ENCODE measurements around the gene NFKBIA.

The NFKBIA gene

DNA sequence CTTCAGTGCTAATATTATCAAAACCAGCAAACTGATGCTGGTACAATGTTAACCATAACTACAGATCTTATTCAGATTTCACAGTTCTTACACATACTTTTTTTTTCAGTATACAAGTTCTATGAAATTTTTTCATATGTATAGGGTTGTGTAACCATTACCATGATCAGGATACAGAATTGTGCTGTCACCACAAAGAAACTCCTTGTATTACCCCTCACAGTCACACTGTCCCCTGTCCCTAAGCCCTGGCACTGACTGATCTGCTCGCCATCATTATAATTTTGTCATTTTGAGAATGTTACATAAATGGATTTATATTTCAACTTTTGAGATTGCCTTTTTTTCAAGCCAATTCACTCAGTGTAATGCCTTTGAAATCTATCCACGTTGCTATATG is 21.3 kb upstream of the NFKBIA start:
- WGBS (ENCODE audit: insufficient coverage, insufficient read length), result no CpG with 5 or more reads among the region's 2 CpGs
- H3K4me1 ChIP-seq (ENCODE audit: control insufficient read depth, insufficient read depth, low read length), result no peaks in the 10 kb centered on the region
- no peaks in the 10 kb centered on the region for H3K9me3 ChIP-seq (ENCODE audit: control insufficient read depth, insufficient read depth, low read length)
- DNase-seq (ENCODE audit: low read depth, low spot score), result no peak
- no peak overlapping the region for H3K4me3 ChIP-seq (ENCODE audit: low read length)
- no peaks in the 10 kb centered on the region for H3K36me3 ChIP-seq (ENCODE audit: control insufficient read depth, insufficient read depth, low read length)
- H3K27me3 ChIP-seq (ENCODE audit: control insufficient read depth, insufficient read depth, low read length), result no peaks in the 10 kb centered on the region
- no peak overlapping the region for H3K27ac ChIP-seq (ENCODE audit: low read length)

- no peak for DNase-seq (ENCODE audit: low read depth, low spot score)
- no peaks in the 10 kb centered on the region for H3K4me1 ChIP-seq (ENCODE audit: control insufficient read depth, insufficient read depth, low read length)
These were observed 19.1 kb upstream of the NFKBIA start for GRCh38 chr14:35423621-35424020.

DNA sequence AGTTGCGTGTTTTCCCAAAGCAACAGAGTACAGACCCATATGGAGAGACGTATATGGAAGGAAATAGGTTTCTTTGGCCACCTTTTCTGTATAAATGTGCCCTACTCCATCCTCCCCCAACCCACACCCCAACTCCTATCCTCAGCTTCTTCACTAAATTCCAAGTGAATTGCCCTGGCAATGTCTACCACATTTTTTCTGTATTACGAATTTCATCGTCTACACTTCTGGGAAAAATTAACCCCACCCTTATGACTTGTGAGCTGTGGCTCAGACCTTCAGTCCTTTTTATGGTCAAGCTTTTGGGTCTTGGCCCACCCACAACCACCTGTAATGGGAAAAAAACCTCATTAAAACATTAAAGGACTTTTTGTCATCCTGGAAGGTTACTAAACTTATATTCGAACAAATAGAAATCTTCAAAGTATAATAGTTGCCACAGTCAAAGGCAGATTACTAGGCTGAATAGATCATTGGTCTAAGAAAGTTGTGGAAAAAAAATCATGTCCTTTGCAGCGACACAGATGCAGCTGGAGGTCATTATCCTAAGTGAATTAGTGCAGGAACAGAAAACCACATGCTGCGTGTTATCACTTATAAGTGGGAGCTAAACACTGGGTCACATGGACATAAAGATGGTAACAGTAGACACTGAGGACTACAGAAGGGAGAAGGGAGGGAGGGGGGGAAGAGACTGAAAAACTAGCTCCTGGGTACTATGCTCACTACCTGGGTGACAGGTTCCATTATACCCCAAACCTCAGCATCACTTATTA is 15.7 kb upstream of the NFKBIA start:
- Histone ChIP-seq H3K9me3 (ENCODE audit: control insufficient read depth, insufficient read depth, low read length) (no peaks in the 10 kb centered on the region), H3K27me3 (ENCODE audit: control insufficient read depth, insufficient read depth, low read length) (no peaks in the 10 kb centered on the region), H3K36me3 (ENCODE audit: control insufficient read depth, insufficient read depth, low read length) (no peaks in the 10 kb centered on the region), H3K4me1 (ENCODE audit: control insufficient read depth, insufficient read depth, low read length) (no peaks in the 10 kb centered on the region), H3K4me3 (ENCODE audit: low read length) (no peak overlapping the region), H3K27ac (ENCODE audit: low read length) (no peak overlapping the region)
- no peak for DNase-seq (ENCODE audit: low read depth, low spot score)
- WGBS (ENCODE audit: insufficient coverage, insufficient read length), result no CpG with 5 or more reads among the region's 7 CpGs

More at GRCh38 chr14:35423621-35424020, 19.1 kb upstream of the NFKBIA start:
- H3K9me3 ChIP-seq (ENCODE audit: control insufficient read depth, insufficient read depth, low read length), result no peaks in the 10 kb centered on the region
- H3K4me3 ChIP-seq (ENCODE audit: low read length), result no peak overlapping the region
- no peaks in the 10 kb centered on the region for H3K27me3 ChIP-seq (ENCODE audit: control insufficient read depth, insufficient read depth, low read length)
- no peak overlapping the region for H3K27ac ChIP-seq (ENCODE audit: low read length)
- H3K36me3 ChIP-seq (ENCODE audit: control insufficient read depth, insufficient read depth, low read length), result no peaks in the 10 kb centered on the region

GRCh38 chr14:35419429-35419841 is 14.9 kb upstream of the NFKBIA start:
- DNase-seq (ENCODE audit: low read depth, low spot score), result no peak
- no peaks in the 10 kb centered on the region for H3K36me3 ChIP-seq (ENCODE audit: control insufficient read depth, insufficient read depth, low read length)
- H3K4me1 ChIP-seq (ENCODE audit: control insufficient read depth, insufficient read depth, low read length), result no peaks in the 10 kb centered on the region
- H3K4me3 ChIP-seq (ENCODE audit: low read length), result no peak overlapping the region
- WGBS (ENCODE audit: insufficient coverage, insufficient read length), result no CpG with 5 or more reads among the region's 7 CpGs
- H3K9me3 ChIP-seq (ENCODE audit: control insufficient read depth, insufficient read depth, low read length), result no peaks in the 10 kb centered on the region
- H3K27ac ChIP-seq (ENCODE audit: low read length), result no peak overlapping the region
- no peaks in the 10 kb centered on the region for H3K27me3 ChIP-seq (ENCODE audit: control insufficient read depth, insufficient read depth, low read length)

DNA sequence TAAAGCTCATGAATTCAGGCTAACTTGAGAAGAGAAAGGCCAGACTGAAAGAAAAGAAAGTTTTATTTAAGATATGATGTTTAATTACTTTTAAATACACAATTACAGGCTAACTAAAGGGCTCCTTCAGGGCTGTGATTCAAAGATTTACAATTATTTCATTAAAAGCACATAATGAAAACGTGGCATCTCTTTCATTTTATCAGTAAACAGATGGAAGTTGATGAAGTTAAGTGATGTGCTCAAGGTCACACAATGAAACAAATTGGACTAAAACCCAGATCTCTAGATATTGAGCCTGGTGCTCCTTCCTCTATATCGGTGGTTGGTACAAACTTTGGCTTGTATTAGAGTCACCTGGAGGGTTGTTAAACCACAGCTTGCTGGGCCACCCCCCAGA is 13.5 kb upstream of the NFKBIA start:
- WGBS (ENCODE audit: insufficient coverage, insufficient read length), result no CpG with 5 or more reads among the region's 2 CpGs
- no peak for DNase-seq (ENCODE audit: low read depth, low spot score)
- H3K4me3 ChIP-seq (ENCODE audit: low read length), result no peak overlapping the region
- no peaks in the 10 kb centered on the region for H3K27me3 ChIP-seq (ENCODE audit: control insufficient read depth, insufficient read depth, low read length)
- no peaks in the 10 kb centered on the region for H3K36me3 ChIP-seq (ENCODE audit: control insufficient read depth, insufficient read depth, low read length)
- H3K27ac ChIP-seq (ENCODE audit: low read length), result no peak overlapping the region
- no peaks in the 10 kb centered on the region for H3K9me3 ChIP-seq (ENCODE audit: control insufficient read depth, insufficient read depth, low read length)
- H3K4me1 ChIP-seq (ENCODE audit: control insufficient read depth, insufficient read depth, low read length), result no peaks in the 10 kb centered on the region

- Histone ChIP-seq H3K36me3 (ENCODE audit: control insufficient read depth, insufficient read depth, low read length) (no peaks in the 10 kb centered on the region), H3K9me3 (ENCODE audit: control insufficient read depth, insufficient read depth, low read length) (no peaks in the 10 kb centered on the region), H3K4me3 (ENCODE audit: low read length) (no peak overlapping the region), H3K27ac (ENCODE audit: low read length) (no peak overlapping the region), H3K27me3 (ENCODE audit: control insufficient read depth, insufficient read depth, low read length) (no peaks in the 10 kb centered on the region), H3K4me1 (ENCODE audit: control insufficient read depth, insufficient read depth, low read length) (no peaks in the 10 kb centered on the region)
- no peak for DNase-seq (ENCODE audit: low read depth, low spot score)
- no CpG with 5 or more reads among the region's 5 CpGs for WGBS (ENCODE audit: insufficient coverage, insufficient read length)
These were observed 11.7 kb upstream of the NFKBIA start for GRCh38 chr14:35416108-35416750.

DNA sequence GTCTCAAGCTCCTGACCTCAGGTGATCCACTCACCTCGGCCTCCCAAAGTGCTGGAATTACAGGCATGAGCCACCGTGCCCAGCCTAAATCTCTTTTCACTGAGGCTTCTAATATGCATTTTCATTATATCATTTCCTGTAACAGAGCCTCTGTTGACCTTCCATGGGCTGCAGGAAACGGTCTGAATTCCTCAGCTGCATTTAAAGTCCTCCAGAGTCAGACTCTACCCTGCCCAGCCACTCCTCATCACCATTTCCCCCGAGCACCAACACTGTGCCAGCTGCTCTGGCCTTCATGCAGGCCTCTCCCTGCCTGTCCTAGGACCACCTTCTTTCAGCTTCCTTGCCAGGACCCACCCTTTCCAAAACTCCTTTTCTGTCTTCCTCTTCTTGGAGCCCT is 9.8 kb upstream of the NFKBIA start:
- Histone ChIP-seq H3K27ac (ENCODE audit: low read length) (no peak overlapping the region), H3K36me3 (ENCODE audit: control insufficient read depth, insufficient read depth, low read length) (no peaks in the 10 kb centered on the region), H3K9me3 (ENCODE audit: control insufficient read depth, insufficient read depth, low read length) (no peaks in the 10 kb centered on the region), H3K27me3 (ENCODE audit: control insufficient read depth, insufficient read depth, low read length) (no peaks in the 10 kb centered on the region), H3K4me1 (ENCODE audit: control insufficient read depth, insufficient read depth, low read length) (no peaks in the 10 kb centered on the region), H3K4me3 (ENCODE audit: low read length) (no peak overlapping the region)
- no CpG with 5 or more reads among the region's 4 CpGs for WGBS (ENCODE audit: insufficient coverage, insufficient read length)
- no peak for DNase-seq (ENCODE audit: low read depth, low spot score)

GRCh38 chr14:35412272-35413056 is 7.9 kb upstream of the NFKBIA start:
- no peak overlapping the region for H3K27ac ChIP-seq (ENCODE audit: low read length)
- WGBS (ENCODE audit: insufficient coverage, insufficient read length), result no CpG with 5 or more reads among the region's 12 CpGs

DNA sequence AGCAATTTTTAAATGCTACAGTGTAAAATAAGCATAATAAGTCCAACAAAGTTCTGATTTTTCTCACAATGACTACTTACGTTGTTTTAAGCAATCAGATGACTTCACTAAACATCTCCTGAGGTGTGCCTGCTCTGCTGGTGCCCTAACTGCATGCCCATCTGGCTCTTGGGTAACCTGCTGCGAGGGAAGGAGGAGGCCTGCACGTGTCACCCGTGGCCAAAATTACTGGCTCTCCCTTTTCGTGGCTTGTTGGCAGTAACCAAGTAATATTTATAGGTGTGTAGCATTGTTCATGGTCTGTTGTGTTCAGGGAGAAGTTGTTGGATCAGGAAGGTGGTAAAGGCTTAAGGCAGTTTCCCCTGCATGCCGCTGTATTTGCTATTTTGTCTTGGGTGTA is 6.3 kb upstream of the NFKBIA start:
- Histone ChIP-seq H3K36me3 (ENCODE audit: control insufficient read depth, insufficient read depth, low read length) (no peaks in the 10 kb centered on the region), H3K4me3 (ENCODE audit: low read length) (no peak overlapping the region), H3K9me3 (ENCODE audit: control insufficient read depth, insufficient read depth, low read length) (no peaks in the 10 kb centered on the region), H3K4me1 (ENCODE audit: control insufficient read depth, insufficient read depth, low read length) (no peaks in the 10 kb centered on the region), H3K27me3 (ENCODE audit: control insufficient read depth, insufficient read depth, low read length) (no peaks in the 10 kb centered on the region), H3K27ac (ENCODE audit: low read length) (no peak overlapping the region)
- DNase-seq (ENCODE audit: low read depth, low spot score), result no peak
- WGBS (ENCODE audit: insufficient coverage, insufficient read length), result no CpG with 5 or more reads among the region's 6 CpGs

More at GRCh38 chr14:35412272-35413056, 7.9 kb upstream of the NFKBIA start:
- Histone ChIP-seq H3K4me3 (ENCODE audit: low read length) (no peak overlapping the region), H3K36me3 (ENCODE audit: control insufficient read depth, insufficient read depth, low read length) (no peaks in the 10 kb centered on the region), H3K4me1 (ENCODE audit: control insufficient read depth, insufficient read depth, low read length) (no peaks in the 10 kb centered on the region), H3K27me3 (ENCODE audit: control insufficient read depth, insufficient read depth, low read length) (no peaks in the 10 kb centered on the region), H3K9me3 (ENCODE audit: control insufficient read depth, insufficient read depth, low read length) (no peaks in the 10 kb centered on the region)
- DNase-seq (ENCODE audit: low read depth, low spot score), result no peak

DNA sequence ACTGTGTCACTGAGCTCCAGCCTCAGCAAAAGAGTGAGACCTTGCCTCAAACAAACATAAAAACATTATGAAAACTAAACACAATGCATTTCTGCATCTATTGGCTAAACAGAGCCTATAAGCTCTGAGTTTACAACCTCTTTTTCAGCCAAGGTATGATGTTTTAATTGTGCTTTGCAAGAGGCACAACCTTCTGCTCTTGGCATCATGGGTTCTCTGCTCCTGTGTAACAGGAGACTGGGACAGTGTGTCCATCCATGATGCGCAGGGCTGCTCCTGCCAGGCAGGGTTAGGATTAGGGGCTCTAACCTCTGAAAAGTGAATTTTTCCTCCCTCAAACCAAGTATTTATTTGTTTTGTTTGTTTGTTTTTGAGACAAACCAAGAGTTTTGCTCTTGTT is 5.0 kb upstream of the NFKBIA start:
- Histone ChIP-seq H3K4me1 (ENCODE audit: control insufficient read depth, insufficient read depth, low read length) (peaks cover 5% of the 10 kb centered on the region; the same call in 1 of the 2 replicates), H3K9me3 (ENCODE audit: control insufficient read depth, insufficient read depth, low read length) (no peaks in the 10 kb centered on the region), H3K27me3 (ENCODE audit: control insufficient read depth, insufficient read depth, low read length) (no peaks in the 10 kb centered on the region), H3K27ac (ENCODE audit: low read length) (no peak overlapping the region), H3K4me3 (ENCODE audit: low read length) (no peak overlapping the region), H3K36me3 (ENCODE audit: control insufficient read depth, insufficient read depth, low read length) (no peaks in the 10 kb centered on the region)
- no peak for DNase-seq (ENCODE audit: low read depth, low spot score)
- WGBS (ENCODE audit: insufficient coverage, insufficient read length), result no CpG with 5 or more reads among the region's 1 CpG
